HepG2 (cell line): ENCODE measurements around the gene FKBP5. TPM values are rescaled to one million over a fixed set of nuclear protein-coding genes. Genes with fewer than 3 reads are reported as not detected.

Source experiments
- ATAC-seq: fragments of 200-7000 bp; cut with Tn5 transposase; 3 replicates; pipeline ENCODE4 v1.9.1; 2020; ENCODE audit warnings: mild to moderate bottlenecking, moderate library complexity
- BruUV-seq: library from RNA; stranded (reverse); fragments of 400-500 nt; replicated peaks from 2 replicates; lab custom pipeline; 2021; lab: Mats Ljungman, UMichigan
- CTCF ChIA-PET: fragments of 300-600 bp; formaldehyde crosslinking; extraction: SDS; loops from one replicate; lab custom pipeline; 2021; ENCODE audit warnings: low total read pairs, inconsistent platforms, low intra/inter-chr PET ratio; lab: Yijun Ruan, JAX
- POLR2A ChIA-PET: fragments of 350-600 bp; sonication (Branson Sonifier 250); formaldehyde crosslinking; loops from one replicate; lab custom pipeline; 2020; ENCODE audit warnings: antibody characterized with exemption, inconsistent platforms; lab: Yijun Ruan, JAX
- DNase-seq: peaks from one replicate; pipeline ENCODE4 v3.0.0-alpha.2; 2015; ENCODE audit warnings: low spot score
- FAIRE-seq: peaks from 3 replicates; lab custom pipeline; 2011; peaks lifted over from hg19 to GRCh38; lab: Jason Lieb, UNC
- H2AFZ ChIP-seq: one replicate; pipeline ENCODE4 v1.6.1; 2011; ENCODE audit warnings: low read length, inconsistent platforms
- H3K27ac ChIP-seq: fragments of 300-600 bp; 3 replicates; pipeline ENCODE4 v1.8.0; 2011; ENCODE audit warnings: mixed run types, mild to moderate bottlenecking, mixed read lengths, low read length, inconsistent platforms; ENCODE audit not compliant: insufficient read depth; ENCODE audit errors: extremely low read length
- H3K27me3 ChIP-seq, 2 experiments: fragments of 200-600 bp in 1 of 2; 2 replicates in 1 of 2; 3 replicates in 1 of 2; pipeline versions ENCODE4 v1.6.0 to v1.8.0; 2011; ENCODE audit warnings: low read length in 2 of 2, mild to moderate bottlenecking in 2 of 2, moderate library complexity in 2 of 2, inconsistent platforms in 1 of 2; ENCODE audit not compliant: insufficient read depth in 2 of 2, control insufficient read depth in 1 of 2
- H3K36me3 ChIP-seq, 2 experiments: fragments of 200-600 bp in 1 of 2; replicated peaks in 1 of 2; 2 replicates in 1 of 2; 3 replicates in 1 of 2; pipeline versions ENCODE4 v1.5.1 to v1.8.0; 2011; ENCODE audit warnings: low read length in 2 of 2, inconsistent platforms in 1 of 2; ENCODE audit not compliant: insufficient read depth in 2 of 2, control insufficient read depth in 1 of 2
- H3K4me1 ChIP-seq: 2 replicates; pipeline ENCODE4 v1.5.1; 2012; ENCODE audit warnings: low read length, inconsistent platforms; ENCODE audit not compliant: insufficient read depth
- H3K4me2 ChIP-seq: 2 replicates; pipeline ENCODE4 v1.6.0; 2011; ENCODE audit warnings: low read depth, low read length, inconsistent platforms
- H3K4me3 ChIP-seq, 3 experiments: fragments of 200-600 bp in 1 of 3; sonication (generic), shearing (Covaris generic) in 1 of 3; replicated peaks in 1 of 3; 2 replicates each; pipeline ENCODE4 v1.5.1; 2011 to 2016; ENCODE audit warnings: low read length in 3 of 3, inconsistent platforms in 2 of 3, low read depth in 2 of 3, mild to moderate bottlenecking in 2 of 3, control low read depth in 1 of 3, mixed read lengths in 1 of 3; ENCODE audit not compliant: insufficient read depth in 1 of 3
- H3K79me2 ChIP-seq: one replicate; pipeline ENCODE4 v1.6.1; 2011; ENCODE audit warnings: low read length, inconsistent platforms; ENCODE audit not compliant: insufficient read depth
- H3K9ac ChIP-seq: 2 replicates; pipeline ENCODE4 v1.6.0; 2011; ENCODE audit warnings: mild to moderate bottlenecking, low read depth, low read length, inconsistent platforms; ENCODE audit not compliant: insufficient read depth
- H3K9me3 ChIP-seq: 2 replicates; pipeline ENCODE4 v1.5.1; 2012; ENCODE audit warnings: mild to moderate bottlenecking, low read length
- H4K20me1 ChIP-seq: 2 replicates; pipeline ENCODE4 v1.6.0; 2011; ENCODE audit warnings: inconsistent platforms, mild to moderate bottlenecking, low read length, moderate library complexity; ENCODE audit not compliant: insufficient read depth
- ARID5B ChIP-seq: IDR thresholded peaks from 2 replicates; pipeline ENCODE4 v1.4.0; 2020; ENCODE audit warnings: mild to moderate bottlenecking, missing genetic modification reagents
- GABPA ChIP-seq, 2 experiments: IDR thresholded peaks; 2 replicates each; pipeline ENCODE4 v1.6.1; 2011 to 2016; ENCODE audit warnings: low read depth in 2 of 2, low read length in 1 of 2, missing biosample characterization in 1 of 2, missing genetic modification characterization in 1 of 2
- HMGXB3 ChIP-seq: sonication (generic); formaldehyde crosslinking; IDR thresholded peaks from 2 replicates; pipeline ENCODE4 v1.4.0; 2020; ENCODE audit warnings: missing genetic modification reagents, borderline replicate concordance
- KMT2B ChIP-seq: IDR thresholded peaks from 2 replicates; pipeline ENCODE4 v1.6.1; 2016; ENCODE audit warnings: missing genetic modification reagents, missing compliant biosample characterization
- RFXANK ChIP-seq: IDR thresholded peaks from 2 replicates; pipeline ENCODE4 v1.6.1; 2016
- ZFP1 ChIP-seq: IDR thresholded peaks from 2 replicates; pipeline ENCODE4 v1.6.1; 2016
- ZNF280B ChIP-seq: sonication (generic); formaldehyde crosslinking; IDR thresholded peaks from 2 replicates; pipeline ENCODE4 v1.5.0; 2020; ENCODE audit warnings: missing genetic modification reagents, mild to moderate bottlenecking, borderline replicate concordance
- WGBS: methylation state at CpG from one replicate; pipeline ENCODE4 v1.1.6; 2017; ENCODE audit warnings: low lambda C conversion rate; 5-methylcytosine and 5-hydroxymethylcytosine counted together
- in situ Hi-C: cut with HindIII; loops from 2 replicates; pipeline ENCODE4 v1.10.0; 2017; ENCODE audit warnings: low pct_unique_long_range_greater_than_20kb; ENCODE audit not compliant: extremely low pct_ligation_motif_present
- intact Hi-C: fragments of 100-400 bp; cut with micrococcal nuclease; formaldehyde crosslinking; loops from one replicate; pipeline ENCODE4 v1.10.0; 2022; ENCODE audit not compliant: unreplicated experiment
- polyA plus RNA-seq, 8 experiments: library from polyadenylated mRNA; depleted of rRNA in 3 of 8; stranded (reverse) in 7 of 8; unstranded in 1 of 8; fragments of >200 nt; fragmentation: Illumina TruSeq in 4 of 8; extraction: Trizol in 4 of 8; gene quantifications; 2 replicates each; pipeline versions ENCODE4 v1.2.1 to v1.2.3, GENCODE V29; 2011 to 2016; ENCODE audit warnings: low read depth in 4 of 8, missing spikeins in 1 of 8, mixed read lengths in 1 of 8; ENCODE audit not compliant: insufficient read depth in 1 of 8
- total RNA-seq, 5 experiments: library from RNA; depleted of rRNA; stranded (reverse); fragments of >200 nt; fragmentation: Illumina TruSeq; extraction: Trizol; gene quantifications; 2 replicates each; pipeline ENCODE4 v1.2.3, GENCODE V29; 2016; ENCODE audit warnings: low read depth in 1 of 5
- TF ChIP-seq, protein P1 (sequence below): sonication (generic); formaldehyde crosslinking; IDR thresholded peaks from 2 replicates; pipeline ENCODE4 v1.4.0; 2020; ENCODE audit warnings: missing genetic modification reagents

FKBP5 gene
- total and polyA plus RNA-seq, 2 of the 13 experiments (the other 11 are each of a cell fraction or from before 2014, with no cell fraction given), result 8.0 to 17.4 TPM

GRCh38 chr6:35719830-35720733 is 31.4 kb upstream of the FKBP5 start:
- POLR2A ChIA-PET, result no interaction called here
- in situ Hi-C loops (no loop called here), intact Hi-C loops (no loop called here)
- Histone ChIP-seq H3K79me2 (no peaks in the 10 kb centered on the region), H3K4me3 (no peak overlapping the region; a peak in 2 of 6 replicates), H2AFZ (no peak overlapping the region), H3K9ac (no peak overlapping the region), H3K4me1 (peaks cover 60% of the 10 kb centered on the region), H3K27me3 (no peaks in the 10 kb centered on the region), H3K4me2 (no peak overlapping the region), H4K20me1 (no peaks in the 10 kb centered on the region), H3K27ac (no peak overlapping the region), H3K36me3 (no peaks in the 10 kb centered on the region), H3K9me3 (no peaks in the 10 kb centered on the region)
- 76% methylated on average over 19 of the region's 21 CpGs for WGBS
- peak; percentile 22 for ATAC-seq
- FAIRE-seq, result no peak
- no peak for DNase-seq
- no TSS peak for BruUV-seq
- CTCF ChIA-PET, result no interaction called here
- no peak for TF ChIP-seq ARID5B (CRISPR knock-in tag)
- TF ChIP-seq, protein P1, sequence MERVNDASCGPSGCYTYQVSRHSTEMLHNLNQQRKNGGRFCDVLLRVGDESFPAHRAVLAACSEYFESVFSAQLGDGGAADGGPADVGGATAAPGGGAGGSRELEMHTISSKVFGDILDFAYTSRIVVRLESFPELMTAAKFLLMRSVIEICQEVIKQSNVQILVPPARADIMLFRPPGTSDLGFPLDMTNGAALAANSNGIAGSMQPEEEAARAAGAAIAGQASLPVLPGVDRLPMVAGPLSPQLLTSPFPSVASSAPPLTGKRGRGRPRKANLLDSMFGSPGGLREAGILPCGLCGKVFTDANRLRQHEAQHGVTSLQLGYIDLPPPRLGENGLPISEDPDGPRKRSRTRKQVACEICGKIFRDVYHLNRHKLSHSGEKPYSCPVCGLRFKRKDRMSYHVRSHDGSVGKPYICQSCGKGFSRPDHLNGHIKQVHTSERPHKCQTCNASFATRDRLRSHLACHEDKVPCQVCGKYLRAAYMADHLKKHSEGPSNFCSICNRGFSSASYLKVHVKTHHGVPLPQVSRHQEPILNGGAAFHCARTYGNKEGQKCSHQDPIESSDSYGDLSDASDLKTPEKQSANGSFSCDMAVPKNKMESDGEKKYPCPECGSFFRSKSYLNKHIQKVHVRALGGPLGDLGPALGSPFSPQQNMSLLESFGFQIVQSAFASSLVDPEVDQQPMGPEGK (CRISPR knock-in tag), result 0 out of 2 replicates have a peak, but pooled peaks have one; percentile 13
- no peak for TF ChIP-seq HMGXB3 (CRISPR knock-in tag)
- TF ChIP-seq GABPA (IDR thresholded peaks at IDR 0.05; ENCODE audit: low read depth, low read length), result no peak
- peak; percentile 13; the same call in 1 of the 2 replicates for TF ChIP-seq GABPA (CRISPR knock-in tag; IDR thresholded peaks at IDR 0.05; ENCODE audit: low read depth)
- TF ChIP-seq ZNF280B (CRISPR knock-in tag), result 0 out of 2 replicates have a peak, but pooled peaks have one; percentile 10
- TF ChIP-seq KMT2B (CRISPR knock-in tag), result no peak
- no peak for TF ChIP-seq ZFP1 (CRISPR knock-in tag)
- no peak for TF ChIP-seq RFXANK (CRISPR knock-in tag)
